ENCODE data around the gene LYST.

DNA sequence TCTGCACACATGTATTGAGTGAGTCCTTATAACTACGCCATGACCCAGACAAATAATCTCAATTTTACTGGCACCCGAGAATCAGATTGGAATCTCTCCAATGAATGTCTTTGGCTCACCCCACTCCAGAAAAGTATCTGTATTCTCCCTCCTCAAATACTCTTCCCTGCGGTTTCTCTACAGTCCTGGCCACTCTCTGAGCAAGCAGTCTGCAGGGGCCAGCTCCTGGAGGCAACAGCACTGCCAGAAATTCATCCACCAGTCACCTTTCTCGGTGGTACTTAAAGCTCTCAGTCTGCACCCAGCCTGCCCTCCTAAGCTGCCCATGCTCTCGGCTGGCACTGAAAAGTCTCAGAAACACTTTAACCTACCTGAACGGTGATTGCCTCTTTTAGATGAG, 16.1 kb upstream of the LYST start:
- no peak for TF ChIP-seq SIN3A (IDR thresholded peaks at IDR 0.05; ENCODE audit: borderline replicate concordance, insufficient read depth, low read length)
- no peak for TF ChIP-seq TAF1 (IDR thresholded peaks at IDR 0.05; ENCODE audit: borderline replicate concordance, insufficient read depth, low read length)

Measured in PFSK-1 (cell line).